SHP77 (cell line): ENCODE measurements around the gene CCR1.
"Not testable (repeated sequence)": the region's sequence is repeated elsewhere in the genome, so short reads cannot be mapped to it uniquely, and the experiment has no call there.

Experiments
- DNase-seq, 2 experiments: peaks; one replicate each; lab custom pipeline; 2025; lab: John Stamatoyannopoulos, UW

Gene CCR1

DNA sequence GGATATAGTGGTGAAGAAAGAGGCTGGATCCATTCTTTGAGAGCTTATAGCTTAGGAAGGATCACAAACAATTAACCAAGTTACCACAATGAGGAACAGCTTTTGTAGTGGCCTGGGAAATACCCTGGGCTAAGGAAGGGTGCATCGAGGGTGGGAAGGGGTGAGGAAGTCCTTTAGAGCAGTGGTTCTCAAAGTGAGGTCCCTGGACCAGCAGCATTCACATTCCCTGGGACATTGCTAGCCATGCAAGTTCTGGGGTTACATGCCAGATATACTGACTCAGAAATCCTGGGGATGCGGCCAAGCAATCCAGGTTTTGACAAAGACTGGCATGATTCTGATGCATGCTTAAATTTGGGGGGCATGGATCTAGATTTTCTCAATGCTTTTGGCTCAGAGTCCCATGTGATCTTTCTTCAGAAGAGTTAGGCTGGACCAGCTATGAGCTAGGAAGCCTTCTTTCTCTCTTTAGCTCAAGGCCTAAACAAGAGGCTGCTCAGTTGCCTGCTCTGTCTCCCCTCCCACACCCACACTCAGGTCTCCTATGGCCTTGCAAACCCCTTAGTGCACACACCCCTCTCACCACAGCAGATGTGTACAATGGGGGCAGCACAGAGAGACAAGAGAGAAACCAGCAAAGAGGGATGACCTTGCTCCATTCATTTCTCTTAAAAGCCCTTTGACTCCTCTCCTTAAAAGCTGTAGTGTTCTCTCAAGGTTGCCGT lies 1.8 kb upstream of the CCR1 start:
- DNase-seq, result no peak

DNA sequence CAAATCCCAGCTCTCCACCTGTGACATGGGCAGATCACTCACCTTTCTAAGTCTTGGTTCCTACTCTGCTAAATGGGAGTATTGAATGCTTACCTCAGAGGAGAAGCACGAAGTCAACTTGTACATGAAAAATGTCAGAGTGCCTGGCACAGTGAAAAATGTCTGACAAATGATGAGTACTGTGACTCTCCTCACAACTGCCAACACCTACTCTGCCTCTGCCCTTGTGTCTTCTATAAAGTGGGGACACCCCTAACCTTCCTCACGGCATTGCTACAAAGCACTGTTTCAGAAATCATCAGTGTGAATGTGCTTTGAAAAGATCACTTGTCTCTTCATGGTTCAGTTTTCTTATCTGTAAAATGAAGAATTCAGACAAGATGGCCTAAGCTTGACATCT lies 940 bp upstream of the CCR1 start:
- DNase-seq, result no peak

DNA sequence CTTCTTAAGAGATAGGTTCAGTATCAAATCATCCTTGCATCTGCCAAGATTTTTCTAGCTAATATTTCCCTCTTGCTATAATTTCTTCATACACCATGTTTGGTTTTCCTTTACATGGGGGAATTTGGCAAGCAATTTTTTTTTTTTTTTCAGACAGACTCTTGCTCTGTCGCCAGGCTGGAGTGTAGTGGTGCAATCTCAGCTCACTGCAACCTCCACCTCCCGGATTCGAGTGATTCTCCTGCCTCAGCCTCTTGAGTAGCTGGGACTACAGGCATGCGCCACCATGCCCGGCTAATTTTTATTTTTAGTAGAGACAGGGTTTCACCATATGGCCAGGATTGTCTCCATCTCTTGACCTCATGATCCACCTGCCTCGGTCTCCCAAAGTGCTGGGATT lies 599 bp downstream of the CCR1 start:
- not testable (repeated sequence) for DNase-seq

DNA sequence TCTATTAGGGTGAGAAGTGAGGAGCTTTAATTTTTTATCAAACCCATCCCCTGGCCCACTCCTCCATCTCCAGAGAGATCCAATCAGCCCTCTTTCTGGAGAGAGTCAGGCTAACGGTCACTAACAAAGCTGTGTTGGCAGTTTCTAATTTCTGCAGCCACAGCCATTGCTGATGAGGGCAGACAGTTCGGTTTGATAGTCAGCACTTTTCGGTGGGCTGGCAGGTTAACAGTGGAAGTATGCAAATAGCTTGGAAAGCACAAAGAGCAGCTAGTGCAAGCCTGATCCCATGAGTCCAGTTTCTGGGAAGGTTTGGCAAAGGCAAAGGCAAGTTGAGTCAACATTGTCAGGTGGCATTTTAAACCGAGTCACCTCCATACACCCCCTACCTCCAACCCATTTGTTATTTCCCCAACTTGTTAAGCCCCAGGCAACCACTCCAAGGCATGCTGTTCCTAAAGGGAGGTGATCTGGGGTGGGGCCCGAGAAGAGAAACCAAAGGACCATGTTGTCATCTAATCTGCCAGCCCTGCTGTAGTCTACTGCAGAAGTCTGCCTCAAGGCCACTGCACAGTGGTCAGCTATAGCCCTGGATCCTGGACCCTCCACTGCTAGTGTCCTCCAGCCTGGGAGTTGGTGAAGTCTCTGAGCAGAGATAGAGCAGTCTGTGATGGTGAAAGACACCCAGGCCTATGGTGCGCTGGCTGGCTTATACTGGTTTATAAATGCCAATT lies 1.7 kb downstream of the CCR1 start:
- no peak for DNase-seq

DNA sequence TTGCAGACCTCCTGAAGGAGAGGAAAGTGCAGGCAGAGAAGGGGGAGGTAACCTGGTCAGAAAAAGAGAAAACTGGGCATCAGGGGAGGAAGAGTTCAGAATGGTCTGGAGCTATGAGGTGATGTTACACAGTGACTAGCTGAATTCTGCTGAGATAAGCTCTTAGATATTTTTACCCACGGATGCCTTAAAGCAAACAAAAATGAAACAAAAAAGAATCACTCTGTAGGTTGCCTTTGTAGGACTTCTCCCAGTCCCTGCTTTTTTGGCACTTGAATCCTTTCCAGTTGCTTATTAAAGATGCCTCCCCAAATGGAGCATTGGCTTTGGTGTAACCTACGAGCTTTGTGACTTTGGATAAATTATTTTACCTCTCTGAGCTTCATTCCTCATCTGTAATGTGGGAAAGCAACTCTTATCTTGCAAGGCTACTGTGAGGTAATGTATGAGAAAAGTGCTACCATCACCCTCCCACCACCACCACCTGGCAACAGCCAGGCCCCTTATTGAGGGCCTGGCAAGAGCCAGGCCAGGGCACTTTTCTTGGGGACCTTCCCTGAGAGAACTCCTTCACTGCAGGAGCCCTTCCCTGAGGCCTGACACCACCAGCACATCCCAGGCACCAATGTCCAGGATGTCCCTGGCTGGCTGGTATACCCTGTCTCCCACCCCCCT lies 2.7 kb downstream of the CCR1 start:
- DNase-seq, result no peak

DNA sequence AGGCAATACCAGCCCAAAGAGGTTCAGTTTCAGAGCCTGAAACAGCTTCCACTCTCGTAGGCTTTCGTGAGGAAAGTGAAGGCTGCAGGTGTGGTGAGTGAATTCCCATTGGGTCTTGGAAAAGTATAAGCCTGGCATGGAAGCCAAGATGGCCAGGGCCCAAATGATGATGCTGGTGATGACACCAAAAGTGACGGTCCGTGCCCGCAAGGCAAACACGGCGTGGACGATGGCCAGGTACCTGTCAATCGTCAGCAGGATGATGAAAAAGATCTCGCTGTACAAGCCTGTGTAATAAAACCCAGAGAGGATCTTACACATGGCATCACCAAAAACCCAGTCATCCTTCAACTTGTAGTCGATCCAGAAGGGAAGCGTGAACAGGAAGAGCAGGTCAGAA lies 4.4 kb downstream of the CCR1 start:
- DNase-seq, result no peak

DNA sequence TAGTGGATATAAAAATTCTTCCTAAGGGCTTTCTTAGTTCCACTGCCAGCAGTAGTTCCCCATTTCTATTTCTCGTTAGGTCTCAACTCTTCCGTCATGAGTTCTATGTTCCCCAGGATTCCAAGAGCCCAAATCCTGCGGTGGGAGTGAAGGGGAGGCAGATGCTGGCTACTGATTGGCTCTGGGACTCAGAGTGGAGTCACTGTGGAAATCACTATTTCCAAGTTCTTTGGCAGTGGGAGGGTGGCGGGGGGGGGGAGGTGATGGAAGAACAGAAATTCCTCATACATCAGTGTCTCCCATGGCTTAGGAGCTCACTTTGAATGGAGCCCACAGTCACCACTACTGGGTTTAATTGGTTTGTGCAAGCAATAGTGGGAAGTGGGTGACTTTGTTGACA lies 5.6 kb downstream of the CCR1 start:
- no peak for DNase-seq

DNA sequence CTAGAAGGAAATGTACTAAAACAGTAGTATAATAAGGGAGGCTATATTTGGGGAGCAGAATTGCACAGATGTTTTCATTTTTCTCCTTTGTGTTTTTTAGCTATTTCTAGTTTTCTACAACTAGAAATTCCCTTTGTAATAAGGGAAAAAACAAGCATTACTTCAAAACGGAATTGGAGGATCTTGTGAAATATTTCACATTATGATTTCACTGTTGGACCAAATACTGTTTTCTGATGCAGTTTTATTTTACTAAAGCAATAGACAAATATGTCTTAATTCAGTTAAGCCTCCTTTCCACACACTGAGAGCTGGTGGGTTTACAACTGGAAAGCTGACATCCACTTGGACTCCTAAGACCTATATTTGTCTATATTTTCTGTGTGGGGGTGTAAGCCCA lies 7.3 kb downstream of the CCR1 start:
- DNase-seq, result no peak

DNA sequence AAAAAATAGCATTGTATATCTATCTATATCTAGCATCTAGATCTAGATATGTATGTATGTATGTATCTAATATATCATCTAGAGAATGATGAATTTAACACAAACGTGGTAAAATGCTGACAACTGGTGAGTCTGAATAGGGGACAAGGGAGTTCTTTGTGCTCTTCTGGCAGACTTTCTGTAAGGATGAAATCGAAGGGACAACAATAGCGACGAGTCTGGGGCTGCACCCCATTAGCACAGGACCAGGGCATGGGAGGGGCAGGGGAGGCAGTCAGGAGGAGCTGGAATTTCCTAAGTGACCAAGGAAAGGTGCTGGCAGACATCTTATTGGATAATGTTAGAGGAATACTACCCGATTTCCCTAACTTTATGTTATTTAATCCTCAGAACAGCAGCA lies 7.9 kb downstream of the CCR1 start:
- no peak for DNase-seq

DNA sequence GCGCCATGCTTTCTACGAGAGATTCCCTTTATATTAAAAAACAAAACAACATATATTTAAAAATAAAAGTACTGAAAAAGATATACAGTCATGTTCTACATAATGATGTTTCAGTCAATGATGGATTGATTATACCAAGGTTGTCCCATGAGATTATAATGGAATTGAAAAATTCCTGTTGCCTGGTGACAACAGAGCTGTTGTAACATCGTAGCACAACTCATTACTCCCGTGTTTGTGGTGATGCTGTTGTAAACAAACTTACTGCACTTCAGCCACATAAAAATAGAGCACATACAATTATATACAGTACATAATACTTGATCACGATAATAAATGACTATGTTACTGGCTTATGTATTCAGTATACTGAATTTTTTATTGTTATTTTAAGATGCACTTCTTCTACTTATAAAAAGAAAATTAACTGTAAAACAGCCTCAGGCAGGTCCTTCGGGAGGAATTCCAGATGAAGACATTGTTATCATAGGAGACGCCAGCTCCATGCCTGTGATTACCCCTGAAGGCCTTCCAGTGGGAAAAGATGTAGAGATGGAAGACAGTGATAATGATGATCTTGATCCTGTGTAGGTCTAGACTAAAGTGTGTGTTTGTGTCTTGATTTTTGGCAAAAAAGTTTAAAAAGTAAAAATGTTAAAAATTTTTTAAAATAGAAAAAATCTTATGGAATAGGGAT lies 11.7 kb downstream of the CCR1 start:
- no peak for DNase-seq

DNA sequence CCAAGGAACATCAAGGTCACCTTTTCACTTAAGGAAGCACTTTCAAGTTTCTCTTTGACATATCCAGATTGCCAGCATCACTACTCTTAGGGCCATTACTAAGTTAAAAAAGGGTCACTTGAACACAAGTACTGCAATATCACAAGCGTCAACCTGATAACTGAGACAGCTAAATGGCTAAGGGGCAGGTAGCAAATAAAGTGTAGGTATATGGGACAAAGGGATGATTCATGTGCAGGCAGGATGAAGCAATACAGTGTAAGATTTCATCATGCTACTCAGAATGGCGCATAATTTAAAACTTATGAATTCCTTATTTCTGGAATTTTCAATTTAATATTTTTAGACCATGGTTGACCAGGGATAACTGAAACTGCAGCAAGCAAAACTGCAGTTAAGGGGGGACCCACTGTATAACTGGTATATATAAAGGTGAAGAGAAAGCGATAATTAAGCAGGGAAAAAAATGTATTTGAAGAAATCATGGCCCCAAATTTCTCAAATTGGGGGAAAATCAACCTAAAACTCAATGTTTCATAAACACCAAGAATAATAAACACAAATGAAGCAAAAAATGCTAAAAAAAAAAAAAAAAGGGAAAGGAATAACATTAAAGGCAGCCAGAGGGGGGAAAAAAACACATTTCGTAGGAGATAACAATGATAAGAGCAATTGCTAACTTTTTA lies 13.1 kb downstream of the CCR1 start:
- no peak for DNase-seq

DNA sequence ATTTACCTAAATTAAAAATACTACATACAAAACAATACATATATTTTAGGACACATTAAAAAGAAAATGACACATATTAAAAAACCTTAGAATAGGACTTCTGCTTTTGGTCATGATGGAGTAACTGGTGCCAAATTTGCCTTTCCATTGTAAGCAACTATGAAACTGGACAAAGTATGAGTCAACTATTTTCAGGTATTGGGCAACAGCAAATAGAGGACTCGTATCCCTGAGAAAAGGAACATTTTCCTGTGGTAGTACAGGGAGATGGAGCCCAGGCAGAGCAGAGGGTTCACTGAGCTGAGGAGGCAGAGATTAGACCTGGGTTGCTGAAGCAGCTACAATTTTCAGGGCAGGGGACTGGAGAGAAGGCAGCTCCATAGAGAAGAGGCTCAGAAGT lies 14.7 kb downstream of the CCR1 start:
- no peak for DNase-seq

DNA sequence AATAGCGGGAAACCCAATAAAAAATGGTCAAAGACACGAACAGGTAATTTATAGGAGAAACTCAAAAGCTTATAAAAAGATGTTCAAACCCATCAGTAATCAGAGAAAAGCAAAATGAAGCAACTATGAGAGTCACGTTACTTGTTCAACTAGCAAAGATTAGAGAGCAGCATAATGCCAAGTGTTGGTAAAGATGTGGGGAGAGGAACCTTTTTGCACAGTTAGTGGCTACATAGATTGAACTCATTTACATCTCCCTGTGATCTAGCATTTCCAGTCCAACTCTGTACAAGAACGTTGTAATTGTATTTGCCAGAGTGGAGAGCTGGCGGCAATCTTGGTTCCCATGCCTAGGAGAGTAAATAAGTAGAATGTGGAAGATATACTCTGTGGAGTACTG lies 15.2 kb downstream of the CCR1 start:
- no peak for DNase-seq

DNA sequence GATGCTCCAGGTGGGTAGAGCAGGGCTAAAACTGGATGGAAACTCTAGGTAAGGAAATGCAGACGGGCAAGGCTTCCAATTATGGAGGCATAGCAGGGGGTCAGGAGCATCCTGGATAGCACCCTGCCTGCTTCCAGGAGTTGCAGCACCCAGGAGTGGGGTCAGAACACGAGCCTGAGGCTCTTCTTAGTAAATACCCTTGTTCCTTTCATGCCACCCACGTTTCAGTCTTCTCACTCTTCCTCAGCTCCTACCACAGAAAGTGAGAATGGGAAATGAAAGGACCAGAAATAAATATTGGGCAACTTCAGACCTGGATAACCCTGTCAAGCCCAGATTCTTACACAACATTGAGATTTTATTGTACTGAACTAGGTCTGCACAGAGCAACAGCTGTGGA lies 16.4 kb downstream of the CCR1 start:
- DNase-seq, result no peak

DNA sequence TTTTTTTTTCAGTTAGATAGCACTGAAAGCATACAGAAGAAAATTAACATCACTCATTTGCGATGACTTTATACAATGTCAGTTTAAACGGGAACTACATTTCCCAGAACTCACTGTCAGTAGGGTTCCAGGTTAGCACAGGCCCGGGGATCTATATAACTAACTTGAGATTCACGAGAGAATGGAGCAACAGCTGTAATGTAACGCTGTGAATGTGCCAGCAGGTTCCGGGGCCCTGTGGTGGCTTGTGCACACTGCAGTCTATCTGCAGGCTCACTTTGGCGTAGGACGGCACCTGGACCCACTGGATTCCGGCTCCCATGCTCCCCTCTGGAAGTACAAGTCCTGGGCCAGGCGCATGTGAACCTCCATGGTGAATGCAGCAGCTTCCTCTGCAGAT lies 19.4 kb downstream of the CCR1 start:
- DNase-seq, result peak in 1 of 2 experiments; percentile 24

DNA sequence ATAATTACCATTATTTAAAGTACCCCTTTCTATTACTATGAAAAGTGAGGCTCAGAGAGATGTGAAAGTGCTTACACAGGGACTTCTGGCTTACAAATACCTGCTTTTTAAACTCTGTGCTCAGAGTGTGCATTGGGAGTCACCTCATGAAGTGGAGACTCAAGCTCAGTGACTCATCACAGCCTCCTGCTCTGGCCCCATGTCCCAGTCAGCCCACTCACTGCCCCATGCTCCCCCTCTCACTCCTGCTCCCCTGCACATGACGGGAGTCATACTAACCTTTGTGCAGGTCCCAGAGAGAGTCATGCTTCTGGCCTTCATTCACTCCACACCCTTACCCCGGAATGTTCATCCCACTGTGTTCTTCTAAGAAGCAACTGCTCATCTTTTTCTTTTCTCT lies 20.2 kb downstream of the CCR1 start:
- no peak for DNase-seq

DNA sequence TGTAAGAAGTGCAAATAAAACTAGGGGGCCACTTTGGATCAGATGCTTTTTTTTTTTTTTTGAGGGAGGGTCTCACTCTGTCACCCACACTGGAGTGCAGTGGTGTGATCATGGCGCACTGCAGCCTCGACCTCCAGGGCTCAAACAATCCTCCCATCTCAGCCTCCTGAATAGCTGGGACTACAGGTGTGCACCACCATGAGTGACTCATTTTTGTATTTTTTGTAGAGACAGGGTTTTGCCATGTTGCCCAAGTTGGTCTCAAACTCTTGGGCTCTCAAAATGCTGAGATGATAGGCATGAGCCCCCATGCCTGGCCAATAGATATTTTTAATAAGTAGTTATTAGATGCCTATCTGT lies 20.8 kb downstream of the CCR1 start:
- DNase-seq, result no peak

DNA sequence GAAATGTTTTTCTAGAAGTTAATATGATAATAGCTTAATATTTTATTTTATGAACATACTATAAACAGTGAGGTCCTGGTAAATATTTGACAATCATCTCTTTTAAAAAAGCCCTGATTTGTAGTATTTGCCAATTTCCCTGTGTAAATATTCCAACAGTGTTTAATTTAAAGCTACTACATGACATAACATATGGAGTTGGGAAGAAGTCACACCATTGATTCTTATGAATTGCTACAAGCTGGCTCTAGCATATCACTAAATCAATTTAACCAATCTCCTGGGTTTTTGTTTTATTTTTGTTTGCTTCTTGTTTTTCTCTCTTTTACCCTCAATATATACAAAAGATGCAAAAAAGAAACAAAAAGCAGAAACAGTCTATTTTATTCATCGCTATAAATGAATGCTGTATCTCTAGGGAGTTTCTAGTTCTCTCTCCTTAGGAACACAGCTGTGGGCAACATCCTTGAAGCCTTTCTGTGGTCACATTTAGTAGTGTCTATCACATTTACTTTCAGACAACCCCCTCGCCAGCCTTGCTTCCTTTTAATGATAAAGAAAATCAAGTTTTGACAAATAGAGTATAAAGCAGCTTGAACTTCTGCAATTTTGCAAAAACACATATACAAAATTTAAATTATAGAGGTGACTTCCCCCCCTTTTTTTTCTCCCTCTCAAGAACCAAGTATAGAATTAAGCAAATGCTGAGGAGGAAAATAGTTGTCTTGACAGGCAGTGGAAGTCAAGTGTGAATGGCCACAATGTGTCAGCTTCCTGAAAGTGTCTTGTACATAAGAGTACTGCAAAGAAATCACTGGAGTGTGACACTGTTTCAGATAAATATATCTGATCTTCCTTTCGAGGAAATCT lies 21.4 kb downstream of the CCR1 start:
- DNase-seq, result no peak

DNA sequence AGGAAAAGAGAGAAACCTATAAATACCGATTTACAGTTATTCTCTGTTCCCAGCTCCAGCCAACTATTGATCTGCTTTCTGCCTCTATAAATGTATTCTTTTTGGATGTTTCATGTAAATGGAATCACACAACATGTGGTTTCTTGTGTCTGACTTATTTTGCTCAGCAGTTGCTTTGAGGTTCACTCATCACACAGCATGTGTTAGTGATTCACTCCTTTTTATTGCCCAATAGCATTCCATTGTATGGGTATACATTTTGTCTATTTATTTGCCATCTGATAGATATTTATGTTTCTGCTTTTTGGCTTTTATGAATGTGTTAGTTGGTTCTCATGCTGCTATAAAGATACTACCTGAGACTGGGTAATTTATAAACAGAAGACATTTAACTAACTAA lies 23.6 kb downstream of the CCR1 start:
- DNase-seq, result no peak

DNA sequence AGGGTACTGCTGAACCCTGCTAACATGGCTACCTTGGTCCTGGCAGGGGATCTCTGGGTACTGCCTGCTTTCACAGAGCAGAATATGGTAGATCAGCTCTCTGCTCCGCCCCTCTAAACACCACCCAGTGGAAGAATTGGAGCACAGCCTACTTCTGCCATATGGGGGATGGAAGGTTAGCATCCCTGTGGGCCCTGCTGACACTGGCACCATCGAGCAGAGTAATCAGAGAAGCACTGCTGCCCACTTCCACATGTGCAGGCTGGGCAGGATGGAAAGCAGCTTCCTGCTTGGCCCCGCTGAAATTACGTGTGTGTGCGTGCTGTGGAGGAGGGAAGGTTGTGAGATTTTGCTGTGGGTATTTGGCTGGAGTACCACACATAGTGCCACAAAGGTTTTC lies 24.8 kb downstream of the CCR1 start:
- no peak for DNase-seq
